NCI-H2029 treated with DMSO at 0.1 percent for 48 hours (cell line): Measurements from ENCODE around the gene IRF4.
"Not testable (repeated sequence)": the region's sequence is repeated elsewhere in the genome, so short reads cannot be mapped to it uniquely, and the experiment has no call there.

Experiments
- DNase-seq: peaks from one replicate; lab custom pipeline; 2025; lab: John Stamatoyannopoulos, UW

The IRF4 gene

GRCh38 chr6:422433-423054, 31.0 kb downstream of the IRF4 start:
- DNase-seq = no peak

- DNase-seq = no peak
Measured at GRCh38 chr6:423055-423798, 31.7 kb downstream of the IRF4 start.

- no peak for DNase-seq
Measured at GRCh38 chr6:423799-424345, 32.3 kb downstream of the IRF4 start.

- no peak for DNase-seq
Measured at GRCh38 chr6:424741-425417, 33.3 kb downstream of the IRF4 start.

- not testable (repeated sequence) for DNase-seq
Measured at GRCh38 chr6:425418-425788, 33.9 kb downstream of the IRF4 start.

- not testable (repeated sequence) for DNase-seq
Measured at GRCh38 chr6:426198-426738, 34.7 kb downstream of the IRF4 start.

- no peak for DNase-seq
Measured at GRCh38 chr6:428047-428603, 36.6 kb downstream of the IRF4 start.

GRCh38 chr6:429515-430121, 38.1 kb downstream of the IRF4 start:
- DNase-seq = no peak

GRCh38 chr6:431504-431903, 40.0 kb downstream of the IRF4 start:
- DNase-seq = no peak

GRCh38 chr6:431986-432385, 40.4 kb downstream of the IRF4 start:
- no peak for DNase-seq

- no peak for DNase-seq
Measured at GRCh38 chr6:434051-434705, 42.6 kb downstream of the IRF4 start.

GRCh38 chr6:435441-436307, 44.1 kb downstream of the IRF4 start:
- no peak for DNase-seq

GRCh38 chr6:436308-437036, 44.9 kb downstream of the IRF4 start:
- no peak for DNase-seq

- DNase-seq = no peak
Measured at GRCh38 chr6:437037-437392, 45.5 kb downstream of the IRF4 start.

GRCh38 chr6:438634-439170, 47.1 kb downstream of the IRF4 start:
- DNase-seq = no peak

- DNase-seq = no peak
Measured at GRCh38 chr6:439641-440167, 48.2 kb downstream of the IRF4 start.

GRCh38 chr6:441126-441920, 49.8 kb downstream of the IRF4 start:
- no peak for DNase-seq

GRCh38 chr6:443621-444159, 52.1 kb downstream of the IRF4 start:
- no peak for DNase-seq
